ENCODE measurements around the gene UBQLN4. TPM values are rescaled to one million over a fixed set of nuclear protein-coding genes. Genes with fewer than 3 reads are reported as not detected.

Gene UBQLN4
- total RNA-seq, 2 experiments from 2014 or later = 33.2 to 37.1 TPM

- BruUV-seq (replicated peaks) = no TSS peak
- Histone ChIP-seq H3K27ac (ENCODE audit: low read depth, low read length, poor library complexity, severe bottlenecking) (no peak overlapping the region), H3K36me3 (ENCODE audit: insufficient read depth, low read length) (peaks cover 2% of the 10 kb centered on the region; the same call in 1 of the 2 replicates), H4K20me1 (ENCODE audit: insufficient read depth, low read length) (no peaks in the 10 kb centered on the region), H3K9me3 (ENCODE audit: low read length) (no peaks in the 10 kb centered on the region), H2AFZ (ENCODE audit: low read length) (no peak overlapping the region), H3K9me2 (ENCODE audit: insufficient read depth, low read length) (no peaks in the 10 kb centered on the region), H3K79me2 (ENCODE audit: insufficient read depth, low read depth, low read length) (no peaks in the 10 kb centered on the region), H3K4me3 (ENCODE audit: low read depth, low read length, poor library complexity, severe bottlenecking) (no peak overlapping the region), H3K4me1 (ENCODE audit: insufficient read depth, low read length, poor library complexity, severe bottlenecking) (no peaks in the 10 kb centered on the region), H3K4me2 (ENCODE audit: low read length) (no peak overlapping the region)
- DNase-seq (ENCODE audit: low spot score) = no peak
- intact Hi-C loops (cut with micrococcal nuclease; ENCODE audit: unreplicated experiment) = no loop called here
- POLR2A ChIA-PET = no interaction called here
- CTCF ChIA-PET (ENCODE audit: unreplicated experiment) = no interaction called here
- no peak for TF ChIP-seq EZH2phosphoT487 (IDR thresholded peaks at IDR 0.05; ENCODE audit: borderline replicate concordance, low read depth, low read length)
- no peak for TF ChIP-seq CTCF (conservative IDR thresholded peaks at IDR 0.05; ENCODE audit: low read length)
Observed at GRCh38 chr1:156033011-156033410, 20.6 kb downstream of the UBQLN4 start.

GRCh38 chr1:156026588-156026987, 27.0 kb downstream of the UBQLN4 start:
- intact Hi-C loops (cut with micrococcal nuclease; ENCODE audit: unreplicated experiment) = no loop called here
- H3K4me3 ChIP-seq (ENCODE audit: low read depth, low read length, poor library complexity, severe bottlenecking) = no peak overlapping the region
- no peaks in the 10 kb centered on the region for H3K36me3 ChIP-seq (ENCODE audit: insufficient read depth, low read length)
- DNase-seq (ENCODE audit: low spot score) = no peak
- no peak overlapping the region for H3K4me2 ChIP-seq (ENCODE audit: low read length)
- POLR2A ChIA-PET = no interaction called here
- H3K9me3 ChIP-seq (ENCODE audit: low read length) = no peaks in the 10 kb centered on the region
- H3K79me2 ChIP-seq (ENCODE audit: insufficient read depth, low read depth, low read length) = no peaks in the 10 kb centered on the region
- no peak for TF ChIP-seq EZH2phosphoT487 (IDR thresholded peaks at IDR 0.05; ENCODE audit: borderline replicate concordance, low read depth, low read length)
- TF ChIP-seq CTCF (conservative IDR thresholded peaks at IDR 0.05; ENCODE audit: low read length) = no peak
- H3K27ac ChIP-seq (ENCODE audit: low read depth, low read length, poor library complexity, severe bottlenecking) = no peak overlapping the region
- no peaks in the 10 kb centered on the region for H4K20me1 ChIP-seq (ENCODE audit: insufficient read depth, low read length)
- no TSS peak for BruUV-seq (replicated peaks)
- no peaks in the 10 kb centered on the region for H3K4me1 ChIP-seq (ENCODE audit: insufficient read depth, low read length, poor library complexity, severe bottlenecking)
- no peaks in the 10 kb centered on the region for H3K9me2 ChIP-seq (ENCODE audit: insufficient read depth, low read length)
- H2AFZ ChIP-seq (ENCODE audit: low read length) = no peak overlapping the region
- CTCF ChIA-PET (ENCODE audit: unreplicated experiment) = no interaction called here

GRCh38 chr1:156025876-156026275, 27.7 kb downstream of the UBQLN4 start:
- H4K20me1 ChIP-seq (ENCODE audit: insufficient read depth, low read length) = no peaks in the 10 kb centered on the region
- H2AFZ ChIP-seq (ENCODE audit: low read length) = no peak overlapping the region
- no peaks in the 10 kb centered on the region for H3K79me2 ChIP-seq (ENCODE audit: insufficient read depth, low read depth, low read length)
- H3K27ac ChIP-seq (ENCODE audit: low read depth, low read length, poor library complexity, severe bottlenecking) = no peak overlapping the region
- peak; percentile 58 for DNase-seq (ENCODE audit: low spot score)
- BruUV-seq (replicated peaks) = no TSS peak
- H3K9me3 ChIP-seq (ENCODE audit: low read length) = no peaks in the 10 kb centered on the region
- POLR2A ChIA-PET = interaction anchor here (0.7 kb wide), 1 partner anchor 471 kb away, joined by 3 read pairs; no protein-coding TSS in a partner anchor
- intact Hi-C loops (cut with micrococcal nuclease; ENCODE audit: unreplicated experiment) = no loop called here
- peak; percentile 72 for TF ChIP-seq CTCF (conservative IDR thresholded peaks at IDR 0.05; ENCODE audit: low read length)
- TF ChIP-seq EZH2phosphoT487 (IDR thresholded peaks at IDR 0.05; ENCODE audit: borderline replicate concordance, low read depth, low read length) = no peak
- peaks cover 4% of the 10 kb centered on the region for H3K4me1 ChIP-seq (ENCODE audit: insufficient read depth, low read length, poor library complexity, severe bottlenecking)
- H3K4me2 ChIP-seq (ENCODE audit: low read length) = peak overlapping the region; percentile 3; the same call in 1 of the 2 replicates
- H3K36me3 ChIP-seq (ENCODE audit: insufficient read depth, low read length) = no peaks in the 10 kb centered on the region
- CTCF ChIA-PET (ENCODE audit: unreplicated experiment) = interaction anchor here (0.5 kb wide), 1 partner anchor 28 kb away, joined by 7 read pairs; the partner anchor contains the start of gene UBQLN4
- H3K9me2 ChIP-seq (ENCODE audit: insufficient read depth, low read length) = no peaks in the 10 kb centered on the region
- H3K4me3 ChIP-seq (ENCODE audit: low read depth, low read length, poor library complexity, severe bottlenecking) = no peak overlapping the region
